HG02885 (cell line): ENCODE measurements around the gene CST11.

Source experiments
- ATAC-seq: cut with Tn5 transposase; IDR thresholded peaks from one replicate; pipeline ENCODE4 v1.9.1; 2021; ENCODE audit warnings: mild to moderate bottlenecking; ENCODE audit not compliant: unreplicated experiment, poor library complexity

CST11 gene

GRCh38 chr20:23425129-23425528 lies 27.5 kb downstream of the CST11 start:
- ATAC-seq: no peak

DNA sequence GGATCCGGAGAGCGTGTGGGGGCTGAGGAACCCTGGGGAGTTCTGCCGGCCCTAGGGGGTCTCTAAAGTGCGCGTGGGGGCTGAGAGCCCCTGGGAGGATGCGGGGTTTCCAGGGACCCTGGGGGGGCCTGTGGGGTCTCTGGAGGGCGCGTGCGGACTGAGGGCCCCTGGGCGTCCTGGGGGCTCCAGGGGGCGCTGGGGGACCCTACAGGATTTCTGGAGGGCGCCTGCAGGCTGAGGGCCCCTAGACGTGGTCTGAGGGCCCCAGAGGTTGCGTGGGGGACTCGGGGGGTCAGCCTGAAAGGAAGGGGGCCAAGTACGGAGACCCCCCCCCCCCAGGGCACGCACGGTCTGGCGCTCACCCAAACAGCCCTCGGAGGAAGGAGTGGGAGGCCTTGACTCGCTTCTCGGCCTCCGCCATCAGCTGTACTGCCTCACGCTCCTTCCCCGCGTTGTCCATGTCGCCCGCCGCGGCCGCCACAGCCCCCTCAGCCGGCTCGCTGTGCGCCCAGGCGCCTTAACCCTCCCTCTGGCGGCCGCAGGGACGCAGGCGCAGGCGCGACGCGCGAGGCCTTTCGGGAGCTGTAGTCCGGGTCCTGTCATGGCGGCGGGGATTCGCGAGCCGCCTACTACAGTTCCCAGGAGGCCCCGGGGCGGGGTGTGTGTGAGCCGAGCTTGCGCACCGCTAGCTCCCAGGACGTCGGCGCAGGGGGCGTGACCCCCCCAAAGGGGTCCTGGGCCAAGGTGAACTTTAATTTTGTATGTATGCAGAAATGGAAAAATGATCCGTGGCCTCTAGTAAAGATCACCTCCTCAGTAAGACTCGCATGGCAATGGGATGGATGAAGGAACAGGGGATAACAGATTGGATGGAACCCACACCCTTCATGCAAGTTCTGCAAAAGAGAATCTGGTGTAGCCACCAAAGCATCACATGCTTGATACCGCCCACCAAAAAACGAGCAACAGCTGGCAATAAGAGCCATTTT lies 31.4 kb downstream of the CST11 start, which contains the start of gene NAPB:
Gene NAPB (minus strand): TSS at position 546 of the 989 bp plus-strand sequence. CDS start 86 bp downstream, at position 460.
- ATAC-seq: peak; percentile 98

DNA sequence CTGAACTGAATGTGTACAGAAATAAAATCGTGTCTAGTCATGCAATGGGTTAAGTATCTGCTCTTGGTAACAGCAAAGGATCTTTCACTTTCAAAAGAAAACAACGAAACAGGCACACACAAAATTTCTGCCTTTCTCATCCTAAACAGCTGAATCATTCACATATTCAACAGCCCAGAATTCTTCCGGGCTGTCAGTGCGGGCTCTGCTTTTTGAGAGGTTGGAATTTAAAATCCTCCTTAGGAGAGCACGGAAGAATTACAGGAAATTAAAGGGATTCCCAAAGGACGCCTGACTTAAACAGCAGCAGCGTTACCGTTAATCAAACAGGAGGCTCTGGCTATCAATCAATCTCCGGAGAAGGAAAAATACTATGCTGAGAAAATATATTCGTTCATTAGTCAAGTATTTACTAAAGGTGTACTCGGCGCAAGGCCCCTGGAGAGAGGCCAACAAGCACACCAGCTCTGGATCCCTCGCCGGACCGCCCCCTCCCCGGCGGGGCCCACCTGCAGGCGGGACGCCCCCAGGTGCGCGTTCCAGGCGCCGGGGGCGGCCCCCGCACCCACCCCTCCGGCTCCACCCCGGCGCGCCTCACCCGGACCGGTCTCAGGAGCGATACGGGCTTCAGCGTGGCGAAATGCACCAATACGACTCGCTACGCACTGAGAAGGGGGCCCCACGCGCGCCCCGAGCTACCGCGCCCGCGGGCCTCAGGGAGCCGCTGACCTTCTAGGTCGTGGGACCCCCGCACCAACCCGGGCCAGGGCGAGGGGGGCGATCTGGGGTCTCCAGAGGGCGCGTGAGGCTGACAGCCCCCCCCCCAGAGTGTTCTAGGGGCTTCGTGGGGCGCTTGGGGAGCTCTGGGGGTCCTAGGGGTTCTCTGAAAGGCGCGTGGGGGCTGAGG lies 32.4 kb downstream of the CST11 start:
- ATAC-seq: peak; percentile 32

DNA sequence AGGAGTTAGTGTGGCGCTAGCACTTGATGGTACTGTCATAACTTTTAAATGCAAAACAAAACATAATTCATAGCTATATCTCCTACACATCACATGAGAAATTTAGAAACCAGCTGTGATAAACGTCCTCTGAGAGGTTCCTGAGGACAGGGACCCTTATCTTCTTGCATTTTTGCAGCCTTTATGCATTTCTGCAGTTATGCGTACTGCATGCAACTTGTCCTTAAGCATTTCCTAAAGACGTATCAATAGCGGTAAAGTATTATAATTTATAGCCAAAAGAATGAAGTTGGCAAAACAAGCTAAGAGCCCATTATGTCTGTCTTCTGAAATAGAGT lies 33.0 kb downstream of the CST11 start:
- ATAC-seq: no peak

- no peak for ATAC-seq
Observed at GRCh38 chr20:23417861-23418260, 34.8 kb downstream of the CST11 start.

- ATAC-seq: no peak
Observed at GRCh38 chr20:23415959-23416583, 36.6 kb downstream of the CST11 start.

DNA sequence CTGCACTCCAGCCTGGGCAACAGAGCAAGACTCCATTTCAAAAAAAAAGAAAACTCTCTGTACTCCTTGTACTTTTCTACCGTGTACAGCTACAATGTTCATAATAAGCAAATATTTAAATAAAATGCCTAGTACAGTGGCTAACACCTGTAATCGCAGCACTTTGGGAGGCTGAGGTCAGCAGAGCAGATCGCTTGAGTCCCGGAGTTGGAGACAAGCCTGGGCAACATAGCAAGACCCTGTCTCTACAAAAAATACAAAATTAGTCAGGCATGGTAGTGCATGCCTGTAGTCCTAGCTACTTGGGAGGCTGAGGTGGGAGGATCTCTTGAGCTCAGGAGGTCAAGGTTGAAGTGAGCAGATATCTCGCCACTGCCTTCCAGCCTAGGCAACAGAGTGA lies 37.1 kb downstream of the CST11 start:
- no peak for ATAC-seq

DNA sequence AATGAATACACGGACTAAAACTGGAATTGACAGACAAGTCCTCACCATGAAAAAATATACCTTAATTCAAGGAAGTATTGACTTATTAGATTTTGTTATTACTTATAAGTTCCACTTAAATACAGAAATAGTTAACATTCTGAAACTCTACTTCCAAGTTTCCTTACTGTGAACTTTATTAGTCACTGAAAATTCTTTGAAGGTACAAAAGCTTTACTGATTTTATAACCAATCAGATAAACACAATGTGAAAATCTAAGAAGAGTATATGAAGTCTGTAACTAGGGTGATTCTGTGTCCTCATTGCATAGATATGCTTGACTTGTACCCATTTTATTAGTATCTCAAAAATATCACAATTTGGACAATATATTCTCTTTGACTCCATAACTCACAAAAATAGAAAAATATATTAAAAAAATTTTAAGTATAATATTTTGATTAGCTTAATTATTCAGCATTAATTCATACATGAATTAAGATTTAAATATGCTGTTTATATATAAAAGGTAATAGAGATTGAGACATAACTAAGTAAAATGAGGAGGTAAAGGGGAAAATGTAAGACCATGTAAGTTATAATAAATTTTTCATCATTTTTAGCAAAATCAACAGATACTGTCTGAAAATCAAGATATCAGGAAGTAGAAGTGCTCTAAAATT lies 38.0 kb downstream of the CST11 start:
- no peak for ATAC-seq

DNA sequence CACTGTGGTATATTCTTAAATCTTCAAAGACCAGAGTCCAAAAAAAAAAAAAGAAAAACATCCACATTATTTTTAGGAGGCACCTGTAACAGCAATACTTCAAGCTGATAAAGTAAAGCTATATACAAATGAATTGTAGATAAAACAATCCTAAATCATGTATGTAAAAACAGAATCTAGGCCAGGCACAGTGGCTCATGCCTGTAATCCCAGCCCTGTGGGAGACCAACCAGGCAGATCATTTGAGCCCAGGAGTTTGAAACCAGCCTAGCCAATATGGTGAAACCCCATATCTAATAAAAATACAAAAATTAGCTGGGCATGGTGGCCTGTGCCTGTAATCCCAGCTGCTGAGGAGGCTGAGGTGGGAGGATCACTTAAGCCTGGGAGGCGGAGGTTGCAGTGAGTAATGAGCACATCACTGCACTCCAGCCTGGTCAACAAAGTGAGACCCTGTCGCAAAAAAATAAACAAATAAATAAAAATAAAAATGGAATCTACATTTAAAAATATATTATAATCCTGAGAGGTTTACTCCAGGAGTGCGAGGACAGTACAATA lies 38.7 kb downstream of the CST11 start:
- ATAC-seq: no peak

- ATAC-seq: no peak
Observed at GRCh38 chr20:23412026-23412425, 40.6 kb downstream of the CST11 start.

DNA sequence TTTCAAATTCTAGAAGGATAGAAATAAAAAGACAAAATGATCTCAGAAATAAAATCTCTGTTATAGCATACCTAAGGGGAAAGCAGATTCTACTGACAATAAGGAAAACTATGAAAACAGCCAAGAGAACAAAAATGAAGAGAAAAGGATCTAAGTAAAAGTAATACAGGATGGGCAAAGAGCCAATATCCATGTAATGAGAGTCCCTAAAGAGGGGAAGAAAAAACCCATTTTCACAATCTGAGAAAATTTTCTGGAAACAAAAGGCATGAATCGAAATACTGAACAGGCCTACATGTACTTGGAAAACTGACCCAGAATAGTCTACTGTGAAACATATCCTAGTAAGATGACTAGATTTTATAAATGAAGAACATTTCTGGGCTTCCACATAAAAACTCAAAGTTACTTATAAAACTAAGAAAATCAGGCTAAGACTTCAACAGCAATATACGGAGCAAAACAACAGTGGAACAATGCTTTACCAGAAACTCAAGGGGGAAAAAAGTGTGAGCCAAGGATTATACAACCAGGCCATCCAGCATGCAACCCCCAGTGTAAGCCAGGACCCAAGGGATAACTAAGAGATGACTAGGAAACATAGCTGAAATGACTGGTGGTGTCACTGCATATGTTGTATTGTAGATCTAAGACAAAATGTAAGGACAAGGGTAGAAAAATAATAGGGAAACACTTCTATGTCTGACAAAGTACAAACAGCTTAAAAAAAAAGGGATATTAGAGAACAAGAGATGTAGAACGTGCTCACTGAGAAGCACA lies 41.6 kb downstream of the CST11 start:
- no peak for ATAC-seq

DNA sequence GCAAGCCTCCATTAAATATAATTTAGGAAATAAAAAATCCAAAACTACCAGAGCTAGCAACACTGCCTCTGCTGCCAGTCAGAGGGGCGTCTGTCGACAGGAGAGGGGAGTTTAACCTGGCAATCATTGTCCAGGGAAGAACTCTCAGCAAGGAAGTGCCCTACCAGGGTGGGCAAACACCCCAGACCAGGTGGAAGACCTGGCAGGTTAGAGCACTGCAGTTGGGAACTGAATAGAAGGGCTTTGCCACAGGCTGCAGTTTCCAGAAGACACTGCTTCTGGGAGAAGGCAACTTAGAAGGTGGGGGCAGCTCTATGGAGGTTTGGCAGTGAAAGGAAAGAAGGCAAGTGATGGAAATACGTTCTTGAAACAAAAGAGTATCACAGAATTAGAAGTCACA lies 42.9 kb downstream of the CST11 start:
- no peak for ATAC-seq

DNA sequence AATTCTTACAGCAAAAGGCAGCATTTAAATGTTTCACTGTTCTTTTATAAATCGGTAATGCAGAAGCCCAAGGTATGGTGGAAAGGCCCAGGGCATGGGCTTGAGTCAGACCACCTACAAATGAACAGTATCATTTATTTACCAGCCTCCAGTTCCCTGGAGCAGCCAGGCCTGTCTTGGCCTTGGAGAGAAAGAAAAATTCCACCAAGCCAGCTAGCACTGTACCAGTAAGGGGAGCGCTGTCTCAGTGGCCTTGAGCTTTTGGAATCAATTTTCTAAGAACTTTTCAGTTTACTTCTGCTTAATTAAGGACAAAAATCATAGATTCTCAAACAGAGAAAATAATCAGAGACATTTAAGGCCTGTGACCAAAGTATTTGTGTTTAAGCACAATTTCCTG lies 43.7 kb downstream of the CST11 start:
- ATAC-seq: no peak

GRCh38 chr20:23407781-23408464 lies 44.8 kb downstream of the CST11 start:
- peak; percentile 98 for ATAC-seq

DNA sequence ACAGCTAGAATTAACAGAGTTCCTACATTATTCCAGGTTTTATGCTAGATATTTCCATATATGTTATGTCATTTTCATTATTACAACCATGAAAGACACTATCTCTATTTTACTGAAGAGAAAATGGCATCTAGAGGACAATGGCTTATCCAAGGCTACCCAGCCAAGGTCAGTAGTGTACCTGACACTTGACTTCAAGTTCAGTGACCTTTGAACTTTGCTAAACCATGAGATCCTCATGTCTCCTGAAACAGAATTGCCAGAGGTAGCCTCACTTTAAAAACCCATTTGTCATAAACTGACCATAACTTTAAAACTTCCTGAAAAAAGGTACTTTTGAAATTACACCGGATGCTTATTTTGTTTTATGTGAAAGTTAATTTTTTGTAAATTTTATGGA lies 45.8 kb downstream of the CST11 start:
- ATAC-seq: no peak

DNA sequence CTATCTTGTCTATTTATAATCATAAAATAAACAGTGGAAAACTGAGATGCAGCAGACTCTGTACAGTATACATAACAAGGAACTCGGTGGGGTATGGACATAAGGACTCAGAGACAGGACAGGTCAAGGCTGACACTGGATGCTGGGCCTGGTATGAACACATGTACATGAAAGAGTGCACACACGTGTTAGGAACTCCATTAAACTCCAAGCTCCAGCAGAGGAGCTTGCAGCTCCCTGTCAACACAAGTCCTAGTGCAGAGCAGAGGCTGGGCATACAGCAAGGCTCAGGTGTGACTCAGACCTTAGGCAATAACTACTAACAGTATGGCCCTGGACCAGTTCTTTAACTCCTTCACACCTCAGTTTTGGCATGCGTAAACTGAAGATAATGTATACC lies 48.5 kb downstream of the CST11 start:
- ATAC-seq: no peak

DNA sequence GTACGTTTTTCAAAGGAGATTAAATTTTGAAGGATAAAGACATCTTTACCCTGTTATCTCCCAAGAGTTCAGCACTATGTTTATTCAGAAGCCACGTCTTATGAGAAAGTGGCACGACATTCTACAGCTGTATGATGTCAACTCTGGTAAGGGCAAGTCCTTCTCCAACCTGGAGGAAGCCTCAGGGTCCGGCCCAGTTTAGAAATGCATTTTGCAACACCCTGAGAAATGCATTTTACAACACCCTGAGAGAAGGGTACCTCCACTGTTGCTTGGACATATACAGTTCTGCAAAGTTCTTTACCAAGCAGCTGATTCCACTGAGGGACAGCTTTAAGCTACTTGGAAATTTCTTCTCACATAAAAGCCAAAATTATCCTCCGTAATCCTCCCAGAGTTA lies 48.9 kb downstream of the CST11 start:
- no peak for ATAC-seq

DNA sequence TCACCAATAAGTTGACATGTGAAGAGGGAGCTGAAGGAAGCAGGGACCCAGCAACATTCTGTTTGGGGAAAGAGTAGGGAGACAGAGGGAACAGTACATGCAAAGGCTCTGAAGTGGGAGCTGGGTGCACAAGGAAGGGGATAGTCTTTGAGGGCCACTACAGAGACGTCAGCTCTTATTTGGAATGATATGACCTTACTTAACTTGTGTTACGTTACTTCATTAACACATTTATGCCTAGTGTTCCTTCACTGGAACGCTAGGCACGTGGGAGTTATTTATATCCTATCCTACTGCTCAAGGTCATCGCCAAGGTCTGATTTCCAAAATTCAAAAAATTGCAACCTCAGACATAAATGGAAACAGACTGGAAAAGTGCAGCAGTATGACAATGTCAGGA lies 51.6 kb downstream of the CST11 start:
- no peak for ATAC-seq
